GM12878 (cell line): ENCODE results near the gene CAV2. TPM values are rescaled to one million over a fixed set of nuclear protein-coding genes. Genes with fewer than 3 reads are reported as not detected.

ENCODE experiments used
- ATAC-seq: fragments of 200-7000 bp; cut with Tn5 transposase; 3 replicates; pipeline ENCODE4 v1.9.1; 2020; ENCODE audit warnings: mild to moderate bottlenecking, moderate library complexity
- BruUV-seq: library from RNA; stranded (reverse); fragments of 400-500 nt; replicated peaks from 2 replicates; lab custom pipeline; 2021; lab: Mats Ljungman, UMichigan
- CTCF ChIA-PET: fragments of 300-600 bp; sonication (Branson Sonifier 250); formaldehyde crosslinking; extraction: SDS; loops from one replicate; lab custom pipeline; 2021; ENCODE audit warnings: inconsistent platforms; lab: Yijun Ruan, JAX
- POLR2A ChIA-PET: fragments of 350-600 bp; formaldehyde crosslinking; extraction: SDS; loops from one replicate; lab custom pipeline; 2021; ENCODE audit warnings: inconsistent platforms; lab: Charles Lee
- RAD21 ChIA-PET: fragments of 300-600 bp; sonication (Branson Sonifier 250); formaldehyde crosslinking; loops from one replicate; lab custom pipeline; 2023; ENCODE audit warnings: antibody characterized with exemption; ENCODE audit not compliant: unreplicated experiment; lab: Charles Lee
- SMC1A ChIA-PET: fragments of 300-600 bp; sonication (Branson Sonifier 250); formaldehyde crosslinking; loops from one replicate; lab custom pipeline; 2023; ENCODE audit not compliant: unreplicated experiment, uncharacterized antibody; lab: Charles Lee
- DNase-seq: peaks from one replicate; pipeline ENCODE4 v3.0.0-alpha.2; 2011; ENCODE audit warnings: low read depth, low spot score
- FAIRE-seq: peaks from 3 replicates; lab custom pipeline; 2011; peaks lifted over from hg19 to GRCh38; lab: Jason Lieb, UNC
- H2AFZ ChIP-seq: 2 replicates; pipeline ENCODE4 v1.6.0; 2011; ENCODE audit warnings: low read depth, low read length, control low read depth; ENCODE audit not compliant: control insufficient read depth
- H3K27ac ChIP-seq: 2 replicates; pipeline ENCODE4 v1.5.1; 2011; ENCODE audit warnings: control low read depth; ENCODE audit not compliant: control insufficient read depth, insufficient read depth
- H3K27me3 ChIP-seq, 2 experiments: replicated peaks in 1 of 2; 2 replicates each; pipeline versions ENCODE4 v1.6.0 to v1.6.1; 2011; ENCODE audit warnings: low read length in 1 of 2; ENCODE audit not compliant: control insufficient read depth in 2 of 2, insufficient read depth in 2 of 2
- H3K36me3 ChIP-seq, 2 experiments: 2 replicates each; pipeline ENCODE4 v1.5.1; 2011; ENCODE audit warnings: low read length in 1 of 2; ENCODE audit not compliant: control insufficient read depth in 2 of 2, insufficient read depth in 2 of 2
- H3K4me1 ChIP-seq: 2 replicates; pipeline ENCODE4 v1.6.1; 2011; ENCODE audit warnings: mild to moderate bottlenecking, low read length, moderate library complexity, mixed read lengths; ENCODE audit not compliant: control insufficient read depth, insufficient read depth
- H3K4me2 ChIP-seq: 2 replicates; pipeline ENCODE4 v1.6.0; 2011; ENCODE audit warnings: control low read depth; ENCODE audit not compliant: control insufficient read depth, insufficient read depth
- H3K4me3 ChIP-seq: fragments of 200-600 bp; sonication (generic); 2 replicates; pipeline ENCODE4 v1.5.1; 2016
- H3K79me2 ChIP-seq: 2 replicates; pipeline ENCODE4 v1.6.0; 2011; ENCODE audit warnings: low read length; ENCODE audit not compliant: control insufficient read depth, insufficient read depth
- H3K9ac ChIP-seq: 2 replicates; pipeline ENCODE4 v1.8.0; 2011; ENCODE audit warnings: low read length, control low read depth, mixed read lengths; ENCODE audit not compliant: control insufficient read depth, insufficient read depth
- H3K9me3 ChIP-seq: replicated peaks from 3 replicates; pipeline ENCODE4 v1.5.1; 2011; ENCODE audit warnings: mild to moderate bottlenecking, low read length; ENCODE audit not compliant: control insufficient read depth, insufficient read depth
- H4K20me1 ChIP-seq: 2 replicates; pipeline ENCODE4 v1.6.0; 2011; ENCODE audit not compliant: control insufficient read depth, insufficient read depth
- CBX3 ChIP-seq: fragments of 200-600 bp; sonication (generic); IDR thresholded peaks from 2 replicates; pipeline ENCODE4 v1.6.1; 2016; ENCODE audit warnings: low read depth, borderline replicate concordance
- FOXM1 ChIP-seq: IDR thresholded peaks from 2 replicates; pipeline ENCODE4 v1.6.1; 2012; ENCODE audit warnings: low read depth, mild to moderate bottlenecking, inconsistent platforms, low read length, moderate library complexity
- SMC3 ChIP-seq: IDR thresholded peaks from 2 replicates; pipeline ENCODE4 v1.6.1; 2011; ENCODE audit warnings: low read length, improper control_type of control experiment, borderline replicate concordance
- ZZZ3 ChIP-seq: IDR thresholded peaks from 2 replicates; pipeline ENCODE4 v1.6.1; 2011; ENCODE audit warnings: low read depth; ENCODE audit not compliant: control insufficient read depth, insufficient read length
- WGBS: methylation state at CpG from one replicate; pipeline ENCODE4 v1.1.6; 2016; ENCODE audit warnings: low lambda C conversion rate; ENCODE audit not compliant: insufficient replicate concordance, insufficient coverage; ENCODE audit errors: missing lambda C conversion rate; 5-methylcytosine and 5-hydroxymethylcytosine counted together
- in situ Hi-C: fragments of 300-500 bp; cut with MboI; formaldehyde crosslinking; loops from 9 replicates; pipeline ENCODE4 v1.14.3; 2018; ENCODE audit warnings: mixed read lengths
- intact Hi-C: fragments of 100-400 bp; cut with micrococcal nuclease; formaldehyde crosslinking; loops from one replicate; pipeline ENCODE4 v1.14.2; 2022; ENCODE audit not compliant: unreplicated experiment
- polyA plus RNA-seq, 11 experiments: library from polyadenylated mRNA; depleted of rRNA in 4 of 11; unstranded in 6 of 11; stranded (reverse) in 5 of 11; fragments of >200 nt; fragmentation: Nextera tagmentation in 4 of 11; fragmentation: Illumina TruSeq in 1 of 11; extraction: Ambion mirVana in 4 of 11; extraction: Trizol in 1 of 11; gene quantifications; 1 replicate in 1 of 11; 2 replicates in 10 of 11; pipeline versions ENCODE4 v1.2.1 to v1.2.3, GENCODE V29; 2011 to 2016; ENCODE audit warnings: inconsistent platforms in 2 of 11, missing spikeins in 2 of 11, low read depth in 1 of 11
- total RNA-seq, 4 experiments: library from RNA; depleted of rRNA in 3 of 4; stranded (reverse); fragments of >200 nt in 3 of 4; fragmentation: Illumina TruSeq in 1 of 4; extraction: Trizol in 1 of 4; gene quantifications; 2 replicates each; pipeline versions ENCODE4 v1.2.1 to v1.2.3, GENCODE V29; 2013 to 2021
- TF ChIP-seq, protein P1 (sequence below): fragments of 450-650 bp; IDR thresholded peaks from 2 replicates; pipeline ENCODE4 v1.6.1; 2018; ENCODE audit warnings: borderline replicate concordance, mild to moderate bottlenecking; ENCODE audit not compliant: partially characterized antibody
- TF ChIP-seq, protein P2 (sequence below): IDR thresholded peaks from 2 replicates; pipeline ENCODE4 v1.6.1; 2012; ENCODE audit warnings: low read depth, low read length, improper control_type of control experiment
- TF ChIP-seq, protein P3 (sequence below): fragments of 450-650 bp; IDR thresholded peaks from 2 replicates; pipeline ENCODE4 v1.6.1; 2017; ENCODE audit warnings: borderline replicate concordance

CAV2 gene
- total and polyA plus RNA-seq, 10 of the 15 experiments (the other 5 are each of a cell fraction or from before 2014, with no cell fraction given), result 0.77 to 11.4 (median 2.5) TPM

DNA sequence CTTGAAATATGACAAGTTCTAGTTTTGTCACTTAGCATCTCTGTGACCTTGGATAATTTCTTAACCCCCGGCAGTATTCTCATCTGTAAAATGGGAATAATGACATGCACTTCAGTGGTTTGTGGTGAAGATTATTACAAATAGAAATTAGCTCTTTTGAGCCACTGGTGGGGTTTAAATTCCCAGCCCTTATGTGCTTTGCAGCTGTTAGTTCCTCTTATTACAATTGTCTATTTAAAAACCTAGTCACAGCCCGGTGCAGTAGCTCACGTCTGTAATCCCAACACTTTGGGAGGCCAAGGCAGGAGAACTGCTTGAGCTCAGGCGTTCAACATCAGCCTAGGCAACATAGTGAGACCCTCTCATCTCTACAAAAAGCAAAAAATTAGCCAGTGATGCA lies 55.4 kb downstream of the CAV2 start:
- Histone ChIP-seq H3K9ac (no peak overlapping the region), H3K36me3 (no peaks in the 10 kb centered on the region), H3K9me3 (no peaks in the 10 kb centered on the region), H3K27ac (no peak overlapping the region), H3K4me1 (0 out of 2 replicates have a peak, but pooled peaks cover 4% of the 10 kb centered on the region), H3K27me3 (no peaks in the 10 kb centered on the region), H3K79me2 (no peaks in the 10 kb centered on the region), H3K4me3 (no peak overlapping the region), H4K20me1 (no peaks in the 10 kb centered on the region), H3K4me2 (no peak overlapping the region), H2AFZ (no peak overlapping the region)
- ChIA-PET POLR2A (no interaction called here), SMC1A (interaction anchor here (0.7 to 1.1 kb wide), 2 partner anchors 28 to 438 kb away, joined by 3 read pairs; no protein-coding TSS in a partner anchor), CTCF (interaction anchor here (0.7 kb wide), 1 partner anchor 29 kb away, joined by 4 read pairs; no protein-coding TSS in a partner anchor), RAD21 (no interaction called here)
- no TSS peak for BruUV-seq
- no peak for DNase-seq
- WGBS, result 15% methylated on average over 4 of the region's 4 CpGs
- in situ Hi-C loops, result no loop called here
- intact Hi-C loops, result no loop called here
- ATAC-seq, result no peak
- FAIRE-seq, result no peak
- TF ChIP-seq FOXM1, result no peak
- TF ChIP-seq, protein P1, sequence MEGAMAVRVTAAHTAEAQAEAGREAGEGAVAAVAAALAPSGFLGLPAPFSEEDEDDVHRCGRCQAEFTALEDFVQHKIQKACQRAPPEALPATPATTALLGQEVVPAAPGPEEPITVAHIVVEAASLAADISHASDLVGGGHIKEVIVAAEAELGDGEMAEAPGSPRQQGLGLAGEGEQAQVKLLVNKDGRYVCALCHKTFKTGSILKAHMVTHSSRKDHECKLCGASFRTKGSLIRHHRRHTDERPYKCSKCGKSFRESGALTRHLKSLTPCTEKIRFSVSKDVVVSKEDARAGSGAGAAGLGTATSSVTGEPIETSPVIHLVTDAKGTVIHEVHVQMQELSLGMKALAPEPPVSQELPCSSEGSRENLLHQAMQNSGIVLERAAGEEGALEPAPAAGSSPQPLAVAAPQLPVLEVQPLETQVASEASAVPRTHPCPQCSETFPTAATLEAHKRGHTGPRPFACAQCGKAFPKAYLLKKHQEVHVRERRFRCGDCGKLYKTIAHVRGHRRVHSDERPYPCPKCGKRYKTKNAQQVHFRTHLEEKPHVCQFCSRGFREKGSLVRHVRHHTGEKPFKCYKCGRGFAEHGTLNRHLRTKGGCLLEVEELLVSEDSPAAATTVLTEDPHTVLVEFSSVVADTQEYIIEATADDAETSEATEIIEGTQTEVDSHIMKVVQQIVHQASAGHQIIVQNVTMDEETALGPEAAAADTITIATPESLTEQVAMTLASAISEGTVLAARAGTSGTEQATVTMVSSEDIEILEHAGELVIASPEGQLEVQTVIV, result no peak
- TF ChIP-seq CBX3, result no peak
- no peak for TF ChIP-seq SMC3
- TF ChIP-seq, protein P2, sequence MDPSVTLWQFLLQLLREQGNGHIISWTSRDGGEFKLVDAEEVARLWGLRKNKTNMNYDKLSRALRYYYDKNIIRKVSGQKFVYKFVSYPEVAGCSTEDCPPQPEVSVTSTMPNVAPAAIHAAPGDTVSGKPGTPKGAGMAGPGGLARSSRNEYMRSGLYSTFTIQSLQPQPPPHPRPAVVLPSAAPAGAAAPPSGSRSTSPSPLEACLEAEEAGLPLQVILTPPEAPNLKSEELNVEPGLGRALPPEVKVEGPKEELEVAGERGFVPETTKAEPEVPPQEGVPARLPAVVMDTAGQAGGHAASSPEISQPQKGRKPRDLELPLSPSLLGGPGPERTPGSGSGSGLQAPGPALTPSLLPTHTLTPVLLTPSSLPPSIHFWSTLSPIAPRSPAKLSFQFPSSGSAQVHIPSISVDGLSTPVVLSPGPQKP, result no peak
- TF ChIP-seq, protein P3, sequence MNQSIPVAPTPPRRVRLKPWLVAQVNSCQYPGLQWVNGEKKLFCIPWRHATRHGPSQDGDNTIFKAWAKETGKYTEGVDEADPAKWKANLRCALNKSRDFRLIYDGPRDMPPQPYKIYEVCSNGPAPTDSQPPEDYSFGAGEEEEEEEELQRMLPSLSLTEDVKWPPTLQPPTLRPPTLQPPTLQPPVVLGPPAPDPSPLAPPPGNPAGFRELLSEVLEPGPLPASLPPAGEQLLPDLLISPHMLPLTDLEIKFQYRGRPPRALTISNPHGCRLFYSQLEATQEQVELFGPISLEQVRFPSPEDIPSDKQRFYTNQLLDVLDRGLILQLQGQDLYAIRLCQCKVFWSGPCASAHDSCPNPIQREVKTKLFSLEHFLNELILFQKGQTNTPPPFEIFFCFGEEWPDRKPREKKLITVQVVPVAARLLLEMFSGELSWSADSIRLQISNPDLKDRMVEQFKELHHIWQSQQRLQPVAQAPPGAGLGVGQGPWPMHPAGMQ, result no peak
- TF ChIP-seq ZZZ3, result no peak
